SK-N-SH treated with all-trans-retinoic acid at 6 μM for 48 hours (cell line): ENCODE measurements around the gene KLHL6.

Source experiments
- ATAC-seq: fragments of 200-7000 bp; cut with Tn5 transposase; 3 replicates; pipeline ENCODE4 v1.9.1; 2020; ENCODE audit warnings: mild to moderate bottlenecking, moderate library complexity
- ARNTL ChIP-seq: fragments of 450-650 bp; formaldehyde crosslinking; IDR thresholded peaks from 2 replicates; pipeline ENCODE4 v1.5.0; 2020; ENCODE audit warnings: low read depth, mild to moderate bottlenecking, moderate library complexity, borderline replicate concordance
- ESRRG ChIP-seq: fragments of 250-450 bp; sonication (Bioruptor Pico); IDR thresholded peaks from 2 replicates; pipeline ENCODE4 v1.6.1; 2021; ENCODE audit warnings: mild to moderate bottlenecking
- GLIS3 ChIP-seq: fragments of 250-450 bp; sonication (Bioruptor Pico); IDR thresholded peaks from 2 replicates; pipeline ENCODE4 v1.5.0; 2020; ENCODE audit warnings: mild to moderate bottlenecking, moderate library complexity
- ISL1 ChIP-seq: fragments of 250-450 bp; sonication (Bioruptor Pico); IDR thresholded peaks from 2 replicates; pipeline ENCODE4 v2.1.2; 2022; ENCODE audit warnings: mild to moderate bottlenecking, moderate library complexity
- PPARA ChIP-seq: fragments of 250-450 bp; sonication (Bioruptor Pico); IDR thresholded peaks from 2 replicates; pipeline ENCODE4 v1.5.0; 2020; ENCODE audit warnings: mild to moderate bottlenecking, borderline replicate concordance
- SNAI2 ChIP-seq: fragments of 250-450 bp; sonication (Bioruptor Pico); IDR thresholded peaks from 2 replicates; pipeline ENCODE4 v1.5.0; 2020; ENCODE audit warnings: mild to moderate bottlenecking, moderate library complexity
- TCF4 ChIP-seq: fragments of 250-450 bp; sonication (Bioruptor Pico); IDR thresholded peaks from 2 replicates; pipeline ENCODE4 v1.8.0; 2021; ENCODE audit warnings: mild to moderate bottlenecking, moderate library complexity, borderline replicate concordance
- TOX ChIP-seq: fragments of 250-450 bp; sonication (Bioruptor Pico); IDR thresholded peaks from 2 replicates; pipeline ENCODE4 v1.8.0; 2021; ENCODE audit warnings: mild to moderate bottlenecking, moderate library complexity, borderline replicate concordance
- ZFP3 ChIP-seq: fragments of 250-450 bp; sonication (Bioruptor Pico); IDR thresholded peaks from 2 replicates; pipeline ENCODE4 v1.5.0; 2020; ENCODE audit warnings: mild to moderate bottlenecking, moderate library complexity
- ZFP30 ChIP-seq: fragments of 450-650 bp; formaldehyde crosslinking; IDR thresholded peaks from 2 replicates; pipeline ENCODE4 v1.5.0; 2022; ENCODE audit warnings: mild to moderate bottlenecking, moderate library complexity
- ZNF565 ChIP-seq: fragments of 450-650 bp; formaldehyde crosslinking; conservative IDR thresholded peaks from 2 replicates; pipeline ENCODE4 v1.5.0; 2020; ENCODE audit warnings: low read depth, mild to moderate bottlenecking, moderate library complexity
- ZNF70 ChIP-seq: fragments of 450-650 bp; formaldehyde crosslinking; IDR thresholded peaks from 2 replicates; pipeline ENCODE4 v1.5.0; 2020; ENCODE audit warnings: mild to moderate bottlenecking, moderate library complexity
- ZNF8 ChIP-seq: fragments of 450-650 bp; formaldehyde crosslinking; IDR thresholded peaks from 2 replicates; pipeline ENCODE4 v1.5.0; 2020; ENCODE audit warnings: mild to moderate bottlenecking, moderate library complexity
- TF ChIP-seq, protein P1 (sequence below): fragments of 250-450 bp; sonication (Bioruptor Pico); IDR thresholded peaks from 2 replicates; pipeline ENCODE4 v1.8.0; 2021; ENCODE audit warnings: low read depth, mild to moderate bottlenecking, moderate library complexity, borderline replicate concordance
- TF ChIP-seq, protein P2 (sequence below): fragments of 250-450 bp; sonication (Bioruptor Pico); IDR thresholded peaks from 2 replicates; pipeline ENCODE4 v1.5.0; 2020; ENCODE audit warnings: mild to moderate bottlenecking, moderate library complexity
- TF ChIP-seq, protein P3 (sequence below): fragments of 250-450 bp; sonication (Bioruptor Pico); IDR thresholded peaks from 2 replicates; pipeline ENCODE4 v1.8.0; 2020; ENCODE audit warnings: mild to moderate bottlenecking, moderate library complexity, borderline replicate concordance
- TF ChIP-seq, protein P4 (sequence below): fragments of 250-450 bp; sonication (Bioruptor Pico); IDR thresholded peaks from 2 replicates; pipeline ENCODE4 v1.5.1; 2021; ENCODE audit warnings: mild to moderate bottlenecking, moderate library complexity

Gene KLHL6

DNA sequence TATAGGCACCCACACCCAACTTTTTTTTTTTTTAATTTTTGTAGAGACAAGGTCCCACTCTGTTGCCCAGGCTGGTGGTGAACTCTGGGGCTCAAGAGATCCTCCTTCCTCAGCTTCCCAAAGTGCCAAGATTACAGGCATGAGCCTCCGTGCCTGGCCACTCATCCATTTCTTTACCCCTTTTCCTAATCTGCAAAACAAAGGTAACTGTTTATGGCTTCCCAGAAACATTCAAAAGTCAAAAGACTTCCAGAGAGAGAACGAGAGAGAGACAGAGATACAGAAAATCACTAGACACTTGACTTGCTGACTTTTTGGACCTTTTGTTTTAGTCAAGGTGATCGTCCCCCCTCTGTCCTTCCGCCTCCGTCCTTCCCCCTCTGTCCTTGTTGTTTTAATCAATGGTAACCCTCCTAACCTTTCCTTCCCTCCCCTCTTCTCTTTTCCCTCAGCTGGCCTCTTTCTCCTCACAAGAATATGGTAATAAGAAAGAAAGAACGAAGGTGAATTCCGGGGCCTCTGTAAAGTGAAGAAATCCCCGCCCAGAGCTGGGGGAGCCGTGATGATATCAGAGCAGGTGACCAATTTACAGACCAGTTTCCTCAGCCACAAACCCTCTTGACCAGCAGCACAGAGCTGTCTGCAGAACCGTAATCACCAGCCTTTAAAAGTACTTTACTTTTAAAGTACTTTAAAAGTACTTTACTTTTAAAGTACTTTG lies 21.9 kb downstream of the KLHL6 start:
- TF ChIP-seq ZFP30 (CRISPR knock-in tag), result no peak
- TF ChIP-seq ESRRG (CRISPR knock-in tag), result no peak
- no peak for TF ChIP-seq PPARA (CRISPR knock-in tag)
- TF ChIP-seq TOX (CRISPR knock-in tag), result no peak
- ATAC-seq, result no peak

DNA sequence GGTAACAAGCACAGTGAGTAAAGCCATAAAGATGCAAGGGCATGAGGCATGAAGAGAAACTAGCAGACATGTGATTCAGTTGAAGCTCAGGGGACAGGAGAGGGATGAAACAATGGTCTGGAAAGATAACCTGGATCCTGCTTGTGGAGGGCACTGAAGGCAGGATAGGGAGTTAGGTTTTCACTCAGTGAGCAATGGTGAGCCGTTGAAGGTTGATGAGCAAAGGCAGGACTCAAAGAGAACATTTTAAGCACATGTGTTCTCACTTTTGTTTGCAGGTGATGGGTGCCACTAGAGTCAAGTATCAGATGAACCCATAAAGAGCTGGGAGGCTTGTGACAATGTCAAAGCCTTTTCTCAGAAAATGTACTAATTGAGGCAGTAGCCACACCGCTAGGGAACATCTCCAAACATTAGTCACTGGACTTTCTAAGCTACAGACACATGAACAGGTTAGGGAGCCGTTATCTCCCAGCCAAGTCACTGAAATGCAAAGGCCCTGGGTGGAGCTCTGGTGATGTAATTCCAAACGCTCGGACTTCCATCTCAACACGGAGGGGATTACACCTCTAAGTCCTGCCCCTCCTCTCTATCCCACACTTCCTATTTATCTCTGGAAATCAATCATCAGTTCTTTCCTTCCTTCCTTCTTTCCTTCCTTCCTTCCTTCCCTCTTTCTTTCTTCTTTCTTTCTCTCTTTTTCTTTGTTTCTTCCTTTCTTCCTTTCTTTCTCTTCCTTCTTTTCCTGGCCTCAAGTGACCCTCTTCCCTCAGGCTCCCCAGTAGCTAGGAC lies 22.7 kb downstream of the KLHL6 start:
- no peak for ATAC-seq
- TF ChIP-seq SNAI2 (CRISPR knock-in tag) (no peak), TOX (CRISPR knock-in tag) (no peak), ZNF565 (no peak), GLIS3 (CRISPR knock-in tag) (no peak), ESRRG (CRISPR knock-in tag) (no peak), ZNF8 (CRISPR knock-in tag) (no peak), PPARA (CRISPR knock-in tag) (no peak), ZFP3 (CRISPR knock-in tag) (no peak)
- TF ChIP-seq, protein P1, sequence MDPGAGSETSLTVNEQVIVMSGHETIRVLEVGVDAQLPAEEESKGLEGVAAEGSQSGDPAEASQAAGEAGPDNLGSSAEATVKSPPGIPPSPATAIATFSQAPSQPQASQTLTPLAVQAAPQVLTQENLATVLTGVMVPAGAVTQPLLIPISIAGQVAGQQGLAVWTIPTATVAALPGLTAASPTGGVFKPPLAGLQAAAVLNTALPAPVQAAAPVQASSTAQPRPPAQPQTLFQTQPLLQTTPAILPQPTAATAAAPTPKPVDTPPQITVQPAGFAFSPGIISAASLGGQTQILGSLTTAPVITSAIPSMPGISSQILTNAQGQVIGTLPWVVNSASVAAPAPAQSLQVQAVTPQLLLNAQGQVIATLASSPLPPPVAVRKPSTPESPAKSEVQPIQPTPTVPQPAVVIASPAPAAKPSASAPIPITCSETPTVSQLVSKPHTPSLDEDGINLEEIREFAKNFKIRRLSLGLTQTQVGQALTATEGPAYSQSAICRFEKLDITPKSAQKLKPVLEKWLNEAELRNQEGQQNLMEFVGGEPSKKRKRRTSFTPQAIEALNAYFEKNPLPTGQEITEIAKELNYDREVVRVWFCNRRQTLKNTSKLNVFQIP (CRISPR knock-in tag), result no peak
- TF ChIP-seq, protein P2, sequence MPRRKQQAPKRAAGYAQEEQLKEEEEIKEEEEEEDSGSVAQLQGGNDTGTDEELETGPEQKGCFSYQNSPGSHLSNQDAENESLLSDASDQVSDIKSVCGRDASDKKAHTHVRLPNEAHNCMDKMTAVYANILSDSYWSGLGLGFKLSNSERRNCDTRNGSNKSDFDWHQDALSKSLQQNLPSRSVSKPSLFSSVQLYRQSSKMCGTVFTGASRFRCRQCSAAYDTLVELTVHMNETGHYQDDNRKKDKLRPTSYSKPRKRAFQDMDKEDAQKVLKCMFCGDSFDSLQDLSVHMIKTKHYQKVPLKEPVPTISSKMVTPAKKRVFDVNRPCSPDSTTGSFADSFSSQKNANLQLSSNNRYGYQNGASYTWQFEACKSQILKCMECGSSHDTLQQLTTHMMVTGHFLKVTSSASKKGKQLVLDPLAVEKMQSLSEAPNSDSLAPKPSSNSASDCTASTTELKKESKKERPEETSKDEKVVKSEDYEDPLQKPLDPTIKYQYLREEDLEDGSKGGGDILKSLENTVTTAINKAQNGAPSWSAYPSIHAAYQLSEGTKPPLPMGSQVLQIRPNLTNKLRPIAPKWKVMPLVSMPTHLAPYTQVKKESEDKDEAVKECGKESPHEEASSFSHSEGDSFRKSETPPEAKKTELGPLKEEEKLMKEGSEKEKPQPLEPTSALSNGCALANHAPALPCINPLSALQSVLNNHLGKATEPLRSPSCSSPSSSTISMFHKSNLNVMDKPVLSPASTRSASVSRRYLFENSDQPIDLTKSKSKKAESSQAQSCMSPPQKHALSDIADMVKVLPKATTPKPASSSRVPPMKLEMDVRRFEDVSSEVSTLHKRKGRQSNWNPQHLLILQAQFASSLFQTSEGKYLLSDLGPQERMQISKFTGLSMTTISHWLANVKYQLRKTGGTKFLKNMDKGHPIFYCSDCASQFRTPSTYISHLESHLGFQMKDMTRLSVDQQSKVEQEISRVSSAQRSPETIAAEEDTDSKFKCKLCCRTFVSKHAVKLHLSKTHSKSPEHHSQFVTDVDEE, result no peak
- TF ChIP-seq, protein P3, sequence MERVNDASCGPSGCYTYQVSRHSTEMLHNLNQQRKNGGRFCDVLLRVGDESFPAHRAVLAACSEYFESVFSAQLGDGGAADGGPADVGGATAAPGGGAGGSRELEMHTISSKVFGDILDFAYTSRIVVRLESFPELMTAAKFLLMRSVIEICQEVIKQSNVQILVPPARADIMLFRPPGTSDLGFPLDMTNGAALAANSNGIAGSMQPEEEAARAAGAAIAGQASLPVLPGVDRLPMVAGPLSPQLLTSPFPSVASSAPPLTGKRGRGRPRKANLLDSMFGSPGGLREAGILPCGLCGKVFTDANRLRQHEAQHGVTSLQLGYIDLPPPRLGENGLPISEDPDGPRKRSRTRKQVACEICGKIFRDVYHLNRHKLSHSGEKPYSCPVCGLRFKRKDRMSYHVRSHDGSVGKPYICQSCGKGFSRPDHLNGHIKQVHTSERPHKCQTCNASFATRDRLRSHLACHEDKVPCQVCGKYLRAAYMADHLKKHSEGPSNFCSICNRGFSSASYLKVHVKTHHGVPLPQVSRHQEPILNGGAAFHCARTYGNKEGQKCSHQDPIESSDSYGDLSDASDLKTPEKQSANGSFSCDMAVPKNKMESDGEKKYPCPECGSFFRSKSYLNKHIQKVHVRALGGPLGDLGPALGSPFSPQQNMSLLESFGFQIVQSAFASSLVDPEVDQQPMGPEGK, result no peak
- TF ChIP-seq, protein P4, sequence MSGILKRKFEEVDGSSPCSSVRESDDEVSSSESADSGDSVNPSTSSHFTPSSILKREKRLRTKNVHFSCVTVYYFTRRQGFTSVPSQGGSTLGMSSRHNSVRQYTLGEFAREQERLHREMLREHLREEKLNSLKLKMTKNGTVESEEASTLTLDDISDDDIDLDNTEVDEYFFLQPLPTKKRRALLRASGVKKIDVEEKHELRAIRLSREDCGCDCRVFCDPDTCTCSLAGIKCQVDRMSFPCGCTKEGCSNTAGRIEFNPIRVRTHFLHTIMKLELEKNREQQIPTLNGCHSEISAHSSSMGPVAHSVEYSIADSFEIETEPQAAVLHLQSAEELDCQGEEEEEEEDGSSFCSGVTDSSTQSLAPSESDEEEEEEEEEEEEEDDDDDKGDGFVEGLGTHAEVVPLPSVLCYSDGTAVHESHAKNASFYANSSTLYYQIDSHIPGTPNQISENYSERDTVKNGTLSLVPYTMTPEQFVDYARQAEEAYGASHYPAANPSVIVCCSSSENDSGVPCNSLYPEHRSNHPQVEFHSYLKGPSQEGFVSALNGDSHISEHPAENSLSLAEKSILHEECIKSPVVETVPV (CRISPR knock-in tag), result no peak

DNA sequence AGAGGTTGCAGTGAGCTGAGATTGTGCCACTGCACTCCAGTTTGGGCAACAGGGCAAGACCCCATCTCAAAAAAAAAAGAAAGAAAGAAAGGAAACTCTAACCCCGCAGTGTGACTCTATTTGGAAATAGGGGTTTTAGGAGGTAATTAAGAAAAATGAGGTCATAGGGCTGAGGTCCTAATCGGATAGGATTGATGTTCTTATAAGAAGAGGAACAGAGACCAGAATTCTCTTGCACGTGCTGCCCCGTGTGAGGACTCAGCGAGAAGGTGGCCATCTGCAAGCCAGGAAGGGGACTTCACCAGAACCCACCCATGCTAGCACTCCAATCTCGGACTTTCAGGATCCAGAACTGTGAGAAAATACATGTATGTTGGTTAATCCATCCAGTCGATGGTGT lies 25.8 kb downstream of the KLHL6 start:
- no peak for TF ChIP-seq ARNTL (CRISPR knock-in tag)
- TF ChIP-seq ZNF70 (CRISPR knock-in tag), result no peak
- no peak for TF ChIP-seq ZNF8 (CRISPR knock-in tag)
- no peak for TF ChIP-seq SNAI2 (CRISPR knock-in tag)
- no peak for TF ChIP-seq PPARA (CRISPR knock-in tag)
- no peak for TF ChIP-seq TCF4
- TF ChIP-seq, protein P2, result no peak
- no peak for TF ChIP-seq ESRRG (CRISPR knock-in tag)
- no peak for TF ChIP-seq ISL1
- no peak for TF ChIP-seq TOX (CRISPR knock-in tag)
- TF ChIP-seq, protein P3, result no peak
- ATAC-seq, result no peak
